Aorta (tissue), 5 donors: Measurements from ENCODE around the gene HSPA12A. TPM values are rescaled to one million over a fixed set of nuclear protein-coding genes. Genes with fewer than 3 reads are reported as not detected.

Experiments
- ATAC-seq: fragments of 200-7000 bp; cut with Tn5 transposase; one replicate; pipeline ENCODE4 v1.9.1; 2022; ENCODE audit warnings: moderate library complexity; ENCODE audit not compliant: low FRiP score
- DNase-seq, 2 donors: peaks; one replicate each; pipeline ENCODE4 v3.0.0-alpha.2; 2020
- H3K27ac ChIP-seq, 2 donors: one replicate each; pipeline ENCODE4 v1.5.1; 2013; ENCODE audit warnings: low read length in 2 of 2, mild to moderate bottlenecking in 2 of 2, moderate library complexity in 2 of 2, control low read depth in 1 of 2, inconsistent platforms in 1 of 2, low read depth in 1 of 2
- H3K27me3 ChIP-seq, 2 donors: one replicate each; pipeline ENCODE4 v1.6.1; 2013; ENCODE audit warnings: control low read depth in 1 of 2, low read length in 1 of 2, mild to moderate bottlenecking in 1 of 2, moderate library complexity in 1 of 2; ENCODE audit not compliant: insufficient read depth in 2 of 2, control insufficient read depth in 1 of 2
- H3K36me3 ChIP-seq, 2 donors: one replicate each; pipeline ENCODE4 v1.6.1; 2013; ENCODE audit warnings: control low read depth in 1 of 2, low read length in 1 of 2, mild to moderate bottlenecking in 1 of 2; ENCODE audit not compliant: insufficient read depth in 2 of 2, control insufficient read depth in 1 of 2
- H3K4me1 ChIP-seq, 2 donors: one replicate each; pipeline ENCODE4 v1.6.1; 2013; ENCODE audit warnings: low read length in 2 of 2, control low read depth in 1 of 2, mild to moderate bottlenecking in 1 of 2, moderate library complexity in 1 of 2; ENCODE audit not compliant: insufficient read depth in 2 of 2, control insufficient read depth in 1 of 2
- H3K4me3 ChIP-seq, 2 donors: one replicate each; pipeline ENCODE4 v1.5.1; 2013; ENCODE audit warnings: low read length in 2 of 2, control low read depth in 1 of 2, mild to moderate bottlenecking in 1 of 2
- H3K9me3 ChIP-seq: one replicate; pipeline ENCODE4 v1.6.1; 2013; ENCODE audit warnings: mild to moderate bottlenecking, low read length; ENCODE audit not compliant: control insufficient read depth
- WGBS, 2 donors: extraction: QIAGEN DNeasy Blood & Tissue Kit; methylation state at CpG; one replicate each; pipeline ENCODE4 v1.1.7; 2013; 5-methylcytosine and 5-hydroxymethylcytosine counted together
- intact Hi-C, 2 donors: fragments of 100-400 bp; cut with DNase I; formaldehyde crosslinking; loops; one replicate each; pipeline versions ENCODE4 v1.14.2 to v1.15.0; 2022
- polyA plus RNA-seq, 2 donors: library from polyadenylated mRNA; stranded (reverse); fragments of 200-250 nt; gene quantifications; one replicate each; pipeline ENCODE4 v1.2.3, GENCODE V29; 2013
- total RNA-seq, 2 donors: library from RNA; stranded (reverse); fragmentation: NEBNext Ultra II Directional; extraction: Animal tissue kit (Norgen Biotek cat#: 25700); gene quantifications; one replicate each; pipeline ENCODE4 v1.2.1, GENCODE V29; 2021
- donor health status: healthy with polysubstance abuse.
- donor health status: Bipolar disorder and iron deficiency.
- donor health status: DM: no; HTN: no; CAD: no.
- donor health status: DM: no; HTN: no; CAD: no.
- donor health status: DM: yes; HTN: yes; CAD: no.

The HSPA12A gene
- total and polyA plus RNA-seq, 4 donors: 2.3 to 25.7 (median 10.2) TPM

DNA sequence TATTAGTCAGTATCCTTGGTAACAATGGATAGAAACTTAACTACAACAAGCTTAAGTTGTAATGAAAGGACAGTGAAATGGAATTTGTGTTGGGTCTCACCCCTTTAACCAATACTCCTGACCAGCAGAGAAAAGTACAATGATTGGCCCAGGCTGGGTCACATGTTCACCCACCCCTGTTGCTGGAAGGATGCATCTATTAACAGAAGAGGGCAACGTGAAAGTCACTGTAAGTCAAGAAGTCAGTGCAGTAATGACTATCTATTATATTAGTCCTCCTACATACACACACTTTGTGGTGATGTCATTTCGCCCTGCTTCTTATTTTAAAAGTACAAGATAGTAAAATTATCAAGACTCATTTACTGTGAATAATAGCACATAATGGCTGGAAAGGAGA is 105.4 kb downstream of the HSPA12A start:
- H3K27ac ChIP-seq: no peak overlapping the region
- 40 to 45% methylated on average over 2 of the region's 2 CpGs for WGBS, 2 donors
- H3K9me3 ChIP-seq: peaks cover 2% of the 10 kb centered on the region
- no peaks in the 10 kb centered on the region for H3K36me3 ChIP-seq
- H3K27me3 ChIP-seq: no peaks in the 10 kb centered on the region
- H3K4me3 ChIP-seq: no peak overlapping the region
- ATAC-seq: no peak
- H3K4me1 ChIP-seq: no peaks in the 10 kb centered on the region
- DNase-seq: no peak
- intact Hi-C loops: no loop called here

DNA sequence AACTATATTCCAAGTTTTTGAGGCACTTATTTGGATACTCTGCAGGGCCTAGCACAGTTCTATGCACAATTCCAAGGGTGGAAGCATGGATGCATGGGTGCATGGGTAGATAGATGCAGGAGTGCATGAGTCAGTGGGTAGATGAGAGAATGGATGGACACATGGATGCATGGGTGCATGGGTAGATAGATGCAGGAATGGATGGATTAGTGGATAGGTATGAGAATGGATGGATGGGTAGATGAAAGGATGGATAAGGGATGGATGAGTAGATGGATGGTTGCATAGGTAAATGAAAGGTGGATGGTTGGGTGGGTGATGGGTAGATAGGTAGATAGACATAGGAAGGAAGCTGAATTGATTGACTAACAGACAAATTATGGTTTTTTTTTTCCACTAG is 106.0 kb downstream of the HSPA12A start:
- H3K4me3 ChIP-seq: no peak overlapping the region
- H3K9me3 ChIP-seq: peaks cover under 1% of the 10 kb centered on the region
- no peak overlapping the region for H3K27ac ChIP-seq
- no peaks in the 10 kb centered on the region for H3K4me1 ChIP-seq
- H3K36me3 ChIP-seq: no peaks in the 10 kb centered on the region
- DNase-seq (no peak), ATAC-seq (peak; percentile 7)
- no peaks in the 10 kb centered on the region for H3K27me3 ChIP-seq
- intact Hi-C loops: no loop called here

DNA sequence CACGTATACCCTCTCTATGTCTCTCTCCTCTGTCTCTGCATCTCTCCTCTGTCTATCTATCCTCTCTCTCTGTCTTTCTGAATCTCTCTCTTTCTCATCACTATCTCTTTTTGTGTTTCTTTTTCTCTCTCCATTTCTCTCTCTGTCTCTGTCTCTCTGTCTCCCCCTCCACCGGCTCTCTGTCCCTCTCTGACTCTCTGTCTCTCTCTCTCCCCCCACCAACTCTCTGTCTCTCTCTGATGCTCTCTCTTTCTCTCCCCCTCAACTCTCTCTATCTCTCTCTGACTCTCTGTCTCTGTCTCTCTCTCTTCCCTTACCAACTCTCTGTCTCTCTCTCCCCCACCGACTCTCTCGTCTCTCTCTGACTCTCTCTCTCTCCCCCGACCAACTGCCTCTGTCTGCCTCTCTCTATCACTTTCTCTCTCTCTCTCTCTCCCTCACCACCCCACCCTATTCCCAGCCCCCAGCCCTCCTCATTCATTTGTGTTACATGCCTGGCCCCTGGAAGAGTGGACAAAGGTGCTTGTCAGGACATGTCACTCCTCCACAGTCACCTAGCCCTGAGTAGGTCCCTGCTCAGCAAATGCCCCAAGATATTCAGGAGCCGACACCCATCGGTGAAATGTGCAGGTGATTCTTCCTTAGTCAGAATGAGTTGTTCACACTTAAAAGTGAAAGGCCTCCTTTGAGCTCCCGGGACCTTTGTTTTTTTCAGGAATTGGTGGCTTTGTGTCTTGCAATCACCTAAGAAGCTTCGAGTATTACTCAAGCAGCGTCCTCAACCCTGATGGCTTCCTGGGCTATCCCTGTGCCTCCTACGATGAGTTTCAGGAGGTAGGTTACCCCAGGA is 108.0 kb downstream of the HSPA12A start:
- DNase-seq: no peak
- no peak overlapping the region for H3K4me3 ChIP-seq
- H3K27ac ChIP-seq: no peak overlapping the region
- no peaks in the 10 kb centered on the region for H3K4me1 ChIP-seq
- H3K27me3 ChIP-seq: no peaks in the 10 kb centered on the region
- no peak for ATAC-seq
- WGBS, 2 donors: 81 to 83% methylated on average over 11 of the region's 11 CpGs
- H3K36me3 ChIP-seq: no peaks in the 10 kb centered on the region
- no peaks in the 10 kb centered on the region for H3K9me3 ChIP-seq
- intact Hi-C loops: no loop called here

DNA sequence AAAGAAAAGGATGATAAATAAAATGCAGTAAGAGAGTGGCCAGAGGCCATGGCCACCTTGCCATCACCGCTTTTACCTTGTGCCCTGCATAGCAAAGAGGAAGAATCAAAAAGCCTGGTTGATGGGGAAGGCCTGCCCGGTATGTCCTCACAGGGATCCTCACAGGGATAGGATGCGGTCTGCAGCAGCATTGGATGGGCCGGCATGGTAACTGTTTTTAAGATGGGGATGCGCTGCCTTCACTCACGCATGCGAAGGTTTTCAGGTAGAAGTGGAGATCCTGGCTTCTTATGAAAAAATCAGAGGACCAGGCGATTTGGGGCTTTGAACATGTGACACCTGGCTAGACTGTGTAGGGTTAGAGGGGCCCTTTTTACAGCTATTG is 109.2 kb downstream of the HSPA12A start:
- no peaks in the 10 kb centered on the region for H3K27me3 ChIP-seq
- WGBS, 2 donors: 97 to 99% methylated on average over 8 of the region's 8 CpGs
- no peaks in the 10 kb centered on the region for H3K4me1 ChIP-seq
- intact Hi-C loops: no loop called here
- H3K36me3 ChIP-seq: no peaks in the 10 kb centered on the region
- no peaks in the 10 kb centered on the region for H3K9me3 ChIP-seq
- no peak for ATAC-seq
- H3K27ac ChIP-seq: no peak overlapping the region
- H3K4me3 ChIP-seq: no peak overlapping the region
- DNase-seq: no peak

DNA sequence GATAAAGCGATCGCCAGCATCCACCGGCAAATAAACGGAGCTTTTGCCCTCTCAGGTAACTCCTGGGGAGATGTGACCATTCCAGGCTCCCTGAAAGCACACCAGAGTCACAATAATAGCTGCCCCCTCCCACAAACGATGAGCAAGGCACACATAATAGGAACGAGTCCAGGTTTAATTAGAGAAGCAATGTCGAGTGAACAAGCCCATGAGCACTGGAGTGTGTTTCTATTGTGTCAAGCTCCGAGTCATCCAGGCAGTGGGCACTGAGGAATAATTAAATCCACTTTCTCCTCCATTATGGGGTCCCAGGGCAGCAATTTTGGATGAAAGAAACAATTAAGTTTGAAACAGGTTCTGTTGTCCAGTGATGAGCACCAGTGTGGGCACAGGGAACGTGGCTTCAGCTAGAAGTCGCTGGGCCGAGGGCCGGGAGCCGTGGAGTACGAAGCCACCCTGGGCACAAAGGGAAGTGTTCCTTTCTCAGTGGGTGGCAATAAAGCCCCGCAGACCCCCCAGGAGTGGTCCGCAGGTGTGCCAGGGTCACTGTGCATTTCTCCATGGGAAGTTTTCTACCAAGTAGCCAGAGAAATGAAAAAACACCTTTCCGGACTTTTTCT is 109.7 kb downstream of the HSPA12A start:
- no peak overlapping the region for H3K27ac ChIP-seq
- no peaks in the 10 kb centered on the region for H3K27me3 ChIP-seq
- no peaks in the 10 kb centered on the region for H3K36me3 ChIP-seq
- no peaks in the 10 kb centered on the region for H3K9me3 ChIP-seq
- no peak overlapping the region for H3K4me3 ChIP-seq
- intact Hi-C loops: no loop called here
- H3K4me1 ChIP-seq: no peaks in the 10 kb centered on the region
- 91 to 93% methylated on average over 17 of the region's 17 CpGs for WGBS, 2 donors
- DNase-seq (no peak), ATAC-seq (no peak)

DNA sequence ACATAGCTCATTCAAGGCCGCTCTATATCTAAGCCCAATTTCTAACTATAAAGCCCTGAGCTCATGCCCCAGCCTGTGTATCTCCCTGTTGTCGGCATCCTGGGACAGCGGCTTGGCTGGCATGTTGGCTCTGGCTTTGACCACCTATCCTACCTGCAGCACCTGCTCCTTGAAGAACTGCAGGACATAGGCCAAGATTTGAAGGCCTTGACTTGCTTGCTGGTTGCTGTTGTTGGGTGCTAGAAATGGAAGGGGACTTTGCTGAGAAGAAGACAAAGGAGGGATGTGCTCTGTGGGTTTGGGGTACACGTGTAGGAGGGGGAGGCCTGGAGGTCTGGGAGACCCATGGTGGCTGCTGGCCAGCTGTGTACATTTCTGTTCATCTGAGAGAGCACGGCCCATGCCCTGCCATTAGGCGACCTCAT is 110.5 kb downstream of the HSPA12A start:
- intact Hi-C loops: no loop called here
- Histone ChIP-seq H3K9me3 (no peaks in the 10 kb centered on the region), H3K36me3 (no peaks in the 10 kb centered on the region), H3K4me1 (no peaks in the 10 kb centered on the region), H3K4me3 (no peak overlapping the region), H3K27ac (no peak overlapping the region), H3K27me3 (no peaks in the 10 kb centered on the region)
- WGBS, 2 donors: 89 to 90% methylated on average over 6 of the region's 6 CpGs
- DNase-seq (no peak), ATAC-seq (no peak)

DNA sequence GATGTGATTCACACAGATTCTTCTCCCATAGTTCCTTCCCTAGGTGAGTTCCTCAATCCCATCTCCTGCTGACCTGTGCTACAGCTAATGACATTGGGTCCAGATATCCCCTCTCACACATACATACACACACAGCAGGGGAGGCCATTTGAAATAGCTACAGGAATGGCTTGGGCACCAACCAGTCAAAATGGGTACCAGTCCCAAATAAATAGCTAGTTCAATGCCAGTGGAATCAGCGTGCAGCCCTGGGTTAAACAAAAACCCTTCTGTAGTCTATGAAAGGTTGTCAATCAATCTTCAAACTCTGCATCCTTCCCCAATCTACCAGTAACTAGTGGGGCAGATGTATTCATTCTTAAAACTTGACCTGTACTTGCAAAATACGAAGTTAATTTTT is 112.3 kb downstream of the HSPA12A start:
- H3K9me3 ChIP-seq: no peaks in the 10 kb centered on the region
- H3K27me3 ChIP-seq: no peaks in the 10 kb centered on the region
- intact Hi-C loops: no loop called here
- no peaks in the 10 kb centered on the region for H3K4me1 ChIP-seq
- WGBS, 2 donors: 43 to 54% methylated on average over 2 of the region's 2 CpGs
- ATAC-seq (no peak), DNase-seq (no peak)
- no peak overlapping the region for H3K4me3 ChIP-seq
- no peak overlapping the region for H3K27ac ChIP-seq
- no peaks in the 10 kb centered on the region for H3K36me3 ChIP-seq

DNA sequence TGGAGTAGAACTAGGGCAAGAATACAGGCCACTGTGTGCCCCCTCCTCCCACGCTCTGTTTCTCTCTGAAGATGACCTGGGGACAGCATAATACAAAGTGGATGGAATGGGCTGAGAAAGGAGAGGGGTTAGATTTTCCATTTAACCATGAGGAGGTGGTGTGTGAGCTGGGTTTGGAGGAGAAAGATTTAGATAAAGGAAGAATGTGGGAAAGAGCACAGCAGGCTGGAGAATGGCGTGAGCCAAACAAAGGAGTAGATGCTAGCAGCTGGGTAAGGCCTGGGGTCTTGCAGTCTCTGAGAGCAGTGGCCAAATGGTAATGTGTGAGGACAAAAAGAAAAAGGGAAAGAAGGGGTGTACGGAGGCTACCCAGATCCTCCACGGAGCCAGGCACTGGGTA is 113.0 kb downstream of the HSPA12A start:
- WGBS, 2 donors: 75 to 80% methylated on average over 4 of the region's 4 CpGs
- DNase-seq (no peak), ATAC-seq (no peak)
- intact Hi-C loops: no loop called here
- H3K36me3 ChIP-seq: no peaks in the 10 kb centered on the region
- no peak overlapping the region for H3K27ac ChIP-seq
- H3K27me3 ChIP-seq: no peaks in the 10 kb centered on the region
- H3K4me1 ChIP-seq: no peaks in the 10 kb centered on the region
- no peak overlapping the region for H3K4me3 ChIP-seq
- no peaks in the 10 kb centered on the region for H3K9me3 ChIP-seq

DNA sequence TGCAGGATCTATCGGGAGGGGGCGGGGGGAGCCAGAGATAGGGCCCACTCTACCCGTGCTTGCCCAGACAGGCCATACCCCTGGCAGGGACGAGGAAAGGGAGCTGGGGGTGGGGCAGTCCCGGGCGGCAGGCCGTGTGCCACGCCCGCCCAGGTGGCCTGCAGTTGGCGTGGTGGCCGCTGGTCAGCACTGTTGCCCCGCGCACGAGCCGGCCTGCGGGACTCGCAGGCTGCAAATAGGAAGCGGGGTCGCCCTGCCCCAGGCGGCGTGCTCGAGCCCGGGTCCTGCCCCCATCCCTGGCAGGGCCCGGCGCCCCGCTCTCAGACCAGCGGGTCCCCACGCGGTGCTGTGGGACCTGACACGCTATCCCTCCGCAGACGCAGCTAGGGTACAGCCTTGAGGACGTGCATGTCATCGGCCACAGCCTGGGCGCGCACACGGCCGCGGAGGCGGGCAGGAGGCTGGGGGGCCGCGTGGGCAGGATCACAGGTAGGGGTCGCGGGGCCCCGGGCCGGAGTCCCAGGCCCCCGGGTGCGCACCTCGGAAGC is 114.9 kb downstream of the HSPA12A start:
- intact Hi-C loops: no loop called here
- no peak overlapping the region for H3K27ac ChIP-seq
- no peaks in the 10 kb centered on the region for H3K27me3 ChIP-seq
- ATAC-seq (peak; percentile 45), DNase-seq (no peak)
- no peaks in the 10 kb centered on the region for H3K36me3 ChIP-seq
- no peaks in the 10 kb centered on the region for H3K4me1 ChIP-seq
- no peak overlapping the region for H3K4me3 ChIP-seq
- H3K9me3 ChIP-seq: no peaks in the 10 kb centered on the region
- 2 to 4% methylated on average over 39 to 49 of the region's 49 CpGs for WGBS, 2 donors
